HEK293 (cell line): ENCODE measurements around the gene TNS1.

ENCODE experiments used
- CTCF ChIA-PET: fragments of 350-600 bp; formaldehyde crosslinking; extraction: SDS; loops from one replicate; lab custom pipeline; 2021; ENCODE audit warnings: antibody characterized with exemption; lab: Yijun Ruan, JAX
- POLR2A ChIA-PET: fragments of 300-600 bp; formaldehyde crosslinking; extraction: SDS; loops from one replicate; lab custom pipeline; 2020; ENCODE audit warnings: antibody characterized with exemption, inconsistent platforms; lab: Yijun Ruan, JAX
- H3K27ac ChIP-seq: fragments of 200-500 bp; sonication (Bioruptor generic); 2 replicates; pipeline ENCODE4 v1.5.1; 2014; ENCODE audit warnings: low read depth, low read length, control low read depth, inconsistent platforms; ENCODE audit errors: extremely low read depth
- H3K36me3 ChIP-seq, 2 experiments: fragments of 200-500 bp in 1 of 2; sonication (Bioruptor generic) in 1 of 2; 1 replicate in 1 of 2; 2 replicates in 1 of 2; pipeline ENCODE4 v1.5.1; 2014 to 2017; ENCODE audit warnings: inconsistent platforms in 2 of 2, low read length in 2 of 2; ENCODE audit not compliant: control insufficient read depth in 2 of 2, insufficient read depth in 1 of 2
- H3K4me1 ChIP-seq: fragments of 200-500 bp; sonication (Bioruptor generic); 2 replicates; pipeline ENCODE4 v1.5.1; 2014; ENCODE audit warnings: mild to moderate bottlenecking, low read length, inconsistent platforms; ENCODE audit not compliant: control insufficient read depth, insufficient read depth
- H3K4me3 ChIP-seq: 2 replicates; pipeline ENCODE4 v1.5.1; 2011; ENCODE audit warnings: low read depth, mild to moderate bottlenecking, control low read depth, low read length, moderate library complexity
- H3K9me3 ChIP-seq: fragments of 200-500 bp; sonication (Bioruptor generic); 2 replicates; pipeline ENCODE4 v1.5.1; 2014; ENCODE audit warnings: low read depth, low read length, inconsistent platforms; ENCODE audit not compliant: control insufficient read depth, insufficient read depth
- RBAK ChIP-seq: fragments of 450-650 bp; formaldehyde crosslinking; IDR thresholded peaks from 2 replicates; pipeline ENCODE4 v1.5.1; 2016; ENCODE audit warnings: missing biosample characterization, missing genetic modification characterization
- SETDB1 ChIP-seq: IDR thresholded peaks from one replicate; pipeline ENCODE4 v1.6.1; 2017; ENCODE audit warnings: mild to moderate bottlenecking, low read length, moderate library complexity, mixed read lengths; ENCODE audit not compliant: insufficient read length
- ZBTB20 ChIP-seq: fragments of 450-650 bp; formaldehyde crosslinking; IDR thresholded peaks from 2 replicates; pipeline ENCODE4 v1.5.1; 2016; ENCODE audit warnings: missing biosample characterization, missing genetic modification characterization
- ZFP41 ChIP-seq: fragments of 450-650 bp; formaldehyde crosslinking; IDR thresholded peaks from 2 replicates; pipeline ENCODE4 v1.5.1; 2016; ENCODE audit warnings: missing biosample characterization, missing genetic modification characterization, borderline replicate concordance
- ZIC2 ChIP-seq: fragments of 450-650 bp; formaldehyde crosslinking; IDR thresholded peaks from 2 replicates; pipeline ENCODE4 v1.5.1; 2016; ENCODE audit warnings: missing biosample characterization, missing genetic modification characterization
- ZNF112 ChIP-seq: fragments of 450-650 bp; formaldehyde crosslinking; IDR thresholded peaks from 2 replicates; pipeline ENCODE4 v1.5.0; 2017; ENCODE audit warnings: missing biosample characterization, missing genetic modification characterization
- ZNF114 ChIP-seq: fragments of 450-650 bp; formaldehyde crosslinking; IDR thresholded peaks from 2 replicates; pipeline ENCODE4 v1.5.0; 2017; ENCODE audit warnings: missing biosample characterization, missing genetic modification characterization
- ZNF223 ChIP-seq: fragments of 450-650 bp; formaldehyde crosslinking; IDR thresholded peaks from 2 replicates; pipeline ENCODE4 v1.5.1; 2016; ENCODE audit warnings: missing biosample characterization, missing genetic modification characterization
- ZNF423 ChIP-seq: fragments of 450-650 bp; formaldehyde crosslinking; IDR thresholded peaks from 2 replicates; pipeline ENCODE4 v1.5.1; 2016; ENCODE audit warnings: missing biosample characterization, missing genetic modification characterization
- ZNF510 ChIP-seq: fragments of 450-650 bp; formaldehyde crosslinking; IDR thresholded peaks from 2 replicates; pipeline ENCODE4 v1.5.1; 2018; ENCODE audit warnings: mild to moderate bottlenecking, missing genetic modification characterization, missing biosample characterization; ENCODE audit not compliant: insufficient replicate concordance
- ZNF629 ChIP-seq: fragments of 450-650 bp; formaldehyde crosslinking; IDR thresholded peaks from 2 replicates; pipeline ENCODE4 v1.5.1; 2017; ENCODE audit warnings: missing biosample characterization, missing genetic modification characterization
- ZNF670 ChIP-seq: fragments of 450-650 bp; formaldehyde crosslinking; IDR thresholded peaks from 2 replicates; pipeline ENCODE4 v1.5.1; 2016; ENCODE audit warnings: missing biosample characterization, missing genetic modification characterization, low read depth
- TF ChIP-seq, protein P1 (sequence below): fragments of 450-650 bp; formaldehyde crosslinking; IDR thresholded peaks from 2 replicates; pipeline ENCODE4 v1.5.1; 2017; ENCODE audit warnings: missing biosample characterization, missing genetic modification characterization
- TF ChIP-seq, protein P2 (sequence below): fragments of 450-650 bp; formaldehyde crosslinking; IDR thresholded peaks from 2 replicates; pipeline ENCODE4 v1.5.1; 2017; ENCODE audit warnings: missing biosample characterization, missing genetic modification characterization
- TF ChIP-seq, protein P3 (sequence below): fragments of 450-650 bp; formaldehyde crosslinking; IDR thresholded peaks from 2 replicates; pipeline ENCODE4 v1.5.1; 2016; ENCODE audit warnings: missing biosample characterization, missing genetic modification characterization, low read depth

Gene TNS1

DNA sequence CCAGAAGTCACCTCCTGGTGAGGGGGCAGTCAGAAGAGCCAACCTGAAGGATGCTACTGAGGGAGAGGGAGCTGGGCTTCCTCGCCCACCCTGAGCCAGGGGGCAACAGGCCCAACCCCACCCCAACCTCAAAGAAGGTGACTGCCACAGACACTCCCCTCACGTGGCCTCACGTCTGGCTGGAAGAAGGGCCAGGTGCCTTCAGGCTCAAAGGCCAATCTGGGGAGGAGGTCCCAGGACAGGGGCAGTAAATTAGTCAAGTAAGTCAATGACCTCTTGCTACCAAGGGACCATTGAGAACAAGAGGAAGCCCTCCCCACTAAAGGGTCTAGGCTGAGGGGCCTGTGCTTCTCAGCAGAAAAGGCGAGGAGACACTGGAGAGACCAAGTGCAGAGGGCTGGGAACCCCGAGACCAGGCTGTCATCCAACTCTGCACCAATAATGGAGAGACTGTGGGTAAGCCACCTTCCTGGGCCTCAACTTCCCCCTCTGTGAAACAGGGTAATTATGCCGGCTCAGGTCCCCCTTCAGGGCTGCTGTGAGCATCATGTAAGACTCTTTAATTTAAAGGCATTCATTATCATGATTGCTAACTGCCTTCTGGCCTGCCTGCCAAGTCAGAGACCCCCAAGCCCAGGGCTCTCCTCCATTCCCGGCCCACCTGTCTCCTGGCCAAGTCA, 20.2 kb upstream of the TNS1 start:
- ChIA-PET POLR2A (no interaction called here), CTCF (interaction anchor here (0.6 to 1.0 kb wide), 2 partner anchors 11 to 23 kb away, joined by 3 to 4 read pairs; no protein-coding TSS in a partner anchor)
- no peaks in the 10 kb centered on the region for H3K4me1 ChIP-seq
- no peak overlapping the region for H3K27ac ChIP-seq
- H3K9me3 ChIP-seq = no peaks in the 10 kb centered on the region
- no peaks in the 10 kb centered on the region for H3K36me3 ChIP-seq
- H3K4me3 ChIP-seq = no peak overlapping the region
- TF ChIP-seq, protein P1, sequence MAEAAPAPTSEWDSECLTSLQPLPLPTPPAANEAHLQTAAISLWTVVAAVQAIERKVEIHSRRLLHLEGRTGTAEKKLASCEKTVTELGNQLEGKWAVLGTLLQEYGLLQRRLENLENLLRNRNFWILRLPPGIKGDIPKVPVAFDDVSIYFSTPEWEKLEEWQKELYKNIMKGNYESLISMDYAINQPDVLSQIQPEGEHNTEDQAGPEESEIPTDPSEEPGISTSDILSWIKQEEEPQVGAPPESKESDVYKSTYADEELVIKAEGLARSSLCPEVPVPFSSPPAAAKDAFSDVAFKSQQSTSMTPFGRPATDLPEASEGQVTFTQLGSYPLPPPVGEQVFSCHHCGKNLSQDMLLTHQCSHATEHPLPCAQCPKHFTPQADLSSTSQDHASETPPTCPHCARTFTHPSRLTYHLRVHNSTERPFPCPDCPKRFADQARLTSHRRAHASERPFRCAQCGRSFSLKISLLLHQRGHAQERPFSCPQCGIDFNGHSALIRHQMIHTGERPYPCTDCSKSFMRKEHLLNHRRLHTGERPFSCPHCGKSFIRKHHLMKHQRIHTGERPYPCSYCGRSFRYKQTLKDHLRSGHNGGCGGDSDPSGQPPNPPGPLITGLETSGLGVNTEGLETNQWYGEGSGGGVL = no peak
- TF ChIP-seq ZNF670 (tag by site-specific recombination) = no peak
- TF ChIP-seq SETDB1 = no peak
- no peak for TF ChIP-seq ZNF510 (tag by site-specific recombination)
- TF ChIP-seq, protein P2, sequence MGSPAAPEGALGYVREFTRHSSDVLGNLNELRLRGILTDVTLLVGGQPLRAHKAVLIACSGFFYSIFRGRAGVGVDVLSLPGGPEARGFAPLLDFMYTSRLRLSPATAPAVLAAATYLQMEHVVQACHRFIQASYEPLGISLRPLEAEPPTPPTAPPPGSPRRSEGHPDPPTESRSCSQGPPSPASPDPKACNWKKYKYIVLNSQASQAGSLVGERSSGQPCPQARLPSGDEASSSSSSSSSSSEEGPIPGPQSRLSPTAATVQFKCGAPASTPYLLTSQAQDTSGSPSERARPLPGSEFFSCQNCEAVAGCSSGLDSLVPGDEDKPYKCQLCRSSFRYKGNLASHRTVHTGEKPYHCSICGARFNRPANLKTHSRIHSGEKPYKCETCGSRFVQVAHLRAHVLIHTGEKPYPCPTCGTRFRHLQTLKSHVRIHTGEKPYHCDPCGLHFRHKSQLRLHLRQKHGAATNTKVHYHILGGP (tag by site-specific recombination) = no peak
- no peak for TF ChIP-seq ZFP41 (tag by site-specific recombination)
- no peak for TF ChIP-seq ZNF114 (tag by site-specific recombination)
- TF ChIP-seq ZBTB20 (tag by site-specific recombination) = no peak

DNA sequence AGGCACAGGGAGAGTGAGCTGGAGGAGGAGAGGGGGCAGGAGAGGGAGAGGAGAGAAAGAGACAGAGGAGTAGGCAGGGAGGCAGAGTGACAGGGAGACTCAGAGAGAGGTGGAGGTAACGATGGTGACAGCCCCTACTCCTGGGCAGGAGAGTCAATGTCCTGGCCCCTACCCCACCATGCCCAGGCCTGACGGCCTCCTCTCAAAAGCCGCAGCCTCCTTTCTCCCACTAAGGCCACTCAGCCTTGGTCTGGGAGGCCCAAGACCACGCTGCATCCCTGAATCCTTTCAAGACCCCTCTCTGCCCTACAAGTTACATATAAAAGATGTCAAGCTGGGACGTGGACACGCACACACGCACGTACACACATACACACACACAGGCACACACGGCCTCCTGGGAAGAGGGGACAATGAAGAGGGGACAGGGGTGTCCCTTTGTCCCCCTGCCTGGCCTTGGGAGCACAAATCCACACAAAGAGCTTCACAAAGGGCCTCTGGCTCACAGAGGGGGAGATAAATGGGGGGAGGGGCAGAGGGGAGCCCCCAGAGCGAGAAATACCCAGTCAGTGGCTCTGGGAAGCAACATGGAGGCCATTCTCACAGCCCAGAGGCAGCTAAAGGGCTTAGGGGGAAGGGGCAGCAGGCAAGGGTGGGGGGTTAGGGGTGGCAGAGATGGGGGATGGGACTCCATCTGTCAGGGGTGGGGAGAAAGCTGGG, 19.5 kb upstream of the TNS1 start:
- ChIA-PET CTCF (interaction anchor here (0.6 to 1.0 kb wide), 2 partner anchors 12 to 24 kb away, joined by 3 to 4 read pairs; no protein-coding TSS in a partner anchor), POLR2A (no interaction called here)
- Histone ChIP-seq H3K27ac (no peak overlapping the region), H3K36me3 (no peaks in the 10 kb centered on the region), H3K9me3 (no peaks in the 10 kb centered on the region), H3K4me1 (no peaks in the 10 kb centered on the region), H3K4me3 (no peak overlapping the region)
- no peak for TF ChIP-seq ZNF629 (tag by site-specific recombination)
- TF ChIP-seq RBAK (tag by site-specific recombination) = no peak
- TF ChIP-seq, protein P3, sequence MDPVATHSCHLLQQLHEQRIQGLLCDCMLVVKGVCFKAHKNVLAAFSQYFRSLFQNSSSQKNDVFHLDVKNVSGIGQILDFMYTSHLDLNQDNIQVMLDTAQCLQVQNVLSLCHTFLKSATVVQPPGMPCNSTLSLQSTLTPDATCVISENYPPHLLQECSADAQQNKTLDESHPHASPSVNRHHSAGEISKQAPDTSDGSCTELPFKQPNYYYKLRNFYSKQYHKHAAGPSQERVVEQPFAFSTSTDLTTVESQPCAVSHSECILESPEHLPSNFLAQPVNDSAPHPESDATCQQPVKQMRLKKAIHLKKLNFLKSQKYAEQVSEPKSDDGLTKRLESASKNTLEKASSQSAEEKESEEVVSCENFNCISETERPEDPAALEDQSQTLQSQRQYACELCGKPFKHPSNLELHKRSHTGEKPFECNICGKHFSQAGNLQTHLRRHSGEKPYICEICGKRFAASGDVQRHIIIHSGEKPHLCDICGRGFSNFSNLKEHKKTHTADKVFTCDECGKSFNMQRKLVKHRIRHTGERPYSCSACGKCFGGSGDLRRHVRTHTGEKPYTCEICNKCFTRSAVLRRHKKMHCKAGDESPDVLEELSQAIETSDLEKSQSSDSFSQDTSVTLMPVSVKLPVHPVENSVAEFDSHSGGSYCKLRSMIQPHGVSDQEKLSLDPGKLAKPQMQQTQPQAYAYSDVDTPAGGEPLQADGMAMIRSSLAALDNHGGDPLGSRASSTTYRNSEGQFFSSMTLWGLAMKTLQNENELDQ = no peak
- no peak for TF ChIP-seq ZNF223 (tag by site-specific recombination)
- no peak for TF ChIP-seq ZNF112 (tag by site-specific recombination)

DNA sequence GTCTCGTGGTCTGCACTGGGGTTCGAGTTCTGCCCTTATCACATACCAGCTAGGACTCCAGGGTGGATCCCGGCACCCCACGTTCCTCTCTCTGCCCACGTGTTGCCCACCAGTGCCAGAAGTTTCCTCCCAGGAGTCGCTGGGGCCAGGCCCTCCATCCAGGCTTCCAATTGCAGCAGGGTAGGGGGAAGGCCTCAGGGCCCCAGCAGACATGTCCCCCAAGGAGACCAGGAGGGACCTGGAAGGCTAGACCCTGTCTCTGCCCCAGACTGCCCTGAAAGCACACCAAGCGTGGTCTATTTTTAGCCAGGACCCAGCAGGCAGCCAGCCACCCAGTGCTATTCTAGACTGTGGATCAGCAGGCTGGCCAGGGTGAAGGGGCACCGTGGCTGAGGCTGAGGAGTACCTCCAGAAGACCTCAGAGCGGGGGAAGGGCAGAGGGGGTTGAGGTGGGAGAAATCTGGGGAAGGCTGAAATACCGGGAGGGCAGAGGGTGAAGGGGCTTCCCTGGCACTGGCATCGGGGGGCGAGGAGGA, 18.8 kb upstream of the TNS1 start:
- Histone ChIP-seq H3K9me3 (no peaks in the 10 kb centered on the region), H3K4me3 (no peak overlapping the region), H3K4me1 (no peaks in the 10 kb centered on the region), H3K27ac (no peak overlapping the region), H3K36me3 (no peaks in the 10 kb centered on the region)
- ChIA-PET CTCF (no interaction called here), POLR2A (no interaction called here)
- TF ChIP-seq ZNF423 (tag by site-specific recombination) (no peak), ZIC2 (tag by site-specific recombination) (peak; percentile 56; the same call in 1 of the 2 replicates)
